ENCODE data around the gene KLK14.

KLK14 gene

GRCh38 chr19:51084505-51084904 lies 1.8 kb upstream of the KLK14 start:
- no peak for DNase-seq

- no peak for DNase-seq
These were observed 1.1 kb upstream of the KLK14 start for GRCh38 chr19:51083783-51084182.

GRCh38 chr19:51083181-51083580 lies 494 bp upstream of the KLK14 start:
- no peak for DNase-seq

- no peak for DNase-seq
These were observed 1.2 kb downstream of the KLK14 start for GRCh38 chr19:51081476-51081875.

GRCh38 chr19:51079481-51080110 lies 3.1 kb downstream of the KLK14 start:
- DNase-seq: no peak

- DNase-seq: no peak
These were observed 4.0 kb downstream of the KLK14 start for GRCh38 chr19:51078731-51079130.

GRCh38 chr19:51078104-51078503 lies 4.6 kb downstream of the KLK14 start:
- DNase-seq: no peak

- no peak for DNase-seq
These were observed 6.0 kb downstream of the KLK14 start for GRCh38 chr19:51076631-51077213.

- no peak for DNase-seq
These were observed 6.7 kb downstream of the KLK14 start for GRCh38 chr19:51075998-51076397.

- no peak for DNase-seq
These were observed 11.6 kb downstream of the KLK14 start for GRCh38 chr19:51071095-51071405.

- no peak for DNase-seq
These were observed 12.2 kb downstream of the KLK14 start for GRCh38 chr19:51070334-51071094.

GRCh38 chr19:51066393-51067186 lies 16.1 kb downstream of the KLK14 start:
- no peak for DNase-seq

- no peak for DNase-seq
These were observed 17.3 kb downstream of the KLK14 start for GRCh38 chr19:51065221-51065960.

GRCh38 chr19:51064534-51065220 lies 18.0 kb downstream of the KLK14 start, which contains the start of gene KLK13:
Gene KLK13, minus strand, starts transcription at chr19:51065092. Its CDS starts 25 bp downstream, at chr19:51065067.
- DNase-seq: no peak

- no peak for DNase-seq
These were observed 19.0 kb downstream of the KLK14 start for GRCh38 chr19:51063664-51064063.

GRCh38 chr19:51060973-51061372 lies 21.7 kb downstream of the KLK14 start:
- DNase-seq: no peak

GRCh38 chr19:51060336-51060735 lies 22.4 kb downstream of the KLK14 start:
- no peak for DNase-seq

- DNase-seq: no peak
These were observed 23.0 kb downstream of the KLK14 start for GRCh38 chr19:51059715-51060114.

GRCh38 chr19:51055866-51056265 lies 26.8 kb downstream of the KLK14 start:
- DNase-seq: no peak

GRCh38 chr19:51047031-51047335 lies 35.7 kb downstream of the KLK14 start:
- DNase-seq: no peak

GRCh38 chr19:51044327-51044726 lies 38.4 kb downstream of the KLK14 start:
- no peak for DNase-seq

GRCh38 chr19:51043497-51043896 lies 39.2 kb downstream of the KLK14 start:
- no peak for DNase-seq

All from activated CD4-positive, alpha-beta T cell treated with anti-CD3 and anti-CD28 coated beads for 4 hours (primary cell).